GM21529 (cell line): ENCODE measurements around the gene DCAF16.

Source experiments
- ATAC-seq: cut with Tn5 transposase; IDR thresholded peaks from one replicate; pipeline ENCODE4 v1.9.1; 2021; ENCODE audit not compliant: unreplicated experiment

Gene DCAF16

DNA sequence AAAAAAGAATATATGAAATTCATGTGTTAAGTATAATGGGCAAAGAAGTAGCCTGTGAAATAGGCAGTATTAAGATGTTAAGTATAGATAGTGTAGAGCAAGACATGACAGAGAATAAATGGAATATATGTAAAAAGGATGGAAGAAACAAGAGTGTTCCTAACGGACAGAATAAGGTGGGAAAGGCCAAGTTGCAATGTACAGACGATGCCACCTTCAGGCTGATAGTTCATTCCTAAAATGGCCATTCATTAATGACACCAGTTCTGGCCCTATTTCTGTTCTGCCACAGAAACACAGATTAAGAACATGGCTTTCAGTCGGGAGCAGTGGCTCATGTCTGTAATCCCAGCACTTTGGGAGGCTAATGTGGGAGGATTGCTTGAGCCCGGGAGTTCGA lies 24.7 kb downstream of the DCAF16 start:
- ATAC-seq = no peak

DNA sequence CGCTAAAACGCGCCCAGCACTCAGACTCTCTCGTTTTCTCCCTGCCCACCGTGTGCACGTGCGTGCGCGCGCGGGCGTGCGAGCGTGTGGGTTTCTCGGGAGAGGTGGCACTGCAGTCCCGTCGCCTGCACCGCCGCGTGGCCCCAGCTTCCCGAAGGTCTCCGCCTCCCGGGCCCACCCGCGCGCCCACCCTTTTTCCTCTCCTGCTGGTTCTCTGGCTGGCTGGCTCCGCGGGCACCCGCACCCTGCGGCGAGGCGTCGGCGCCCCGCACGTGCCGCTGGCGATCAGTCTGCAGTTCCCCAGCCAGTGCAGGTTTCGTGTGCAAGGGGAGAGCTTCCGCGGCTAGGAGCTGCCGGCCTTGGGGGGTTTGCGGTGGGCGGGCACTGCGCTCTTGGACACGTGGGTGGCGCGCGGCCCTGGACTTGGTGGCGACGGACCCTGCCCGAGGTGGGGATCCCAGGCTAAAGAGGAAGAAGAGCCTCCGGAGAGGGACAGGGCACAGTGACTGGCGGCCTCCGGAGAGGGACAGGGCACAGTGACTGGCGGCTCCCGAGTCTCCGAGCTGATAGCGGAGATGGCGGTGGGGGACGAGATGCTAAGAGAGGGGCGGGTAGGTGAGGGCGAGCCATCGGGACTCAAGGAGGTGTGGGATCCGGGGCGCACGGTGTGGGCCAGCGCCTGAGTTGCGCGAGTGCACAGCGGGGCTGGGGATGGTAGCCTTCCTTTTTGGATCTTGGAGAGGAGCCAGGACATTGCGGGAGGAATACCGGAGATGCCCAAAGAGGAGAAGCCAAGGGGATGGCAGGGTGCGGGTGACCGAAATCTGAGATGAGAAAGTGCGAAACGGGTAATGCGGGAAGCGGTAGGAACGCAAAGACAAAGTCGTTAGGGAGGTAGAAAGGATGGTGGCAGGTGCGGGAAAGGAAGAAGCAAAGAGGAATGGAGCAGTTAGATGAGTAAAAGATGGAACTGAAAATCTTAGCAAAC lies 29.0 kb downstream of the DCAF16 start, which contains the start of gene FAM184B:
Gene FAM184B, minus strand, starts transcription at position 322 of the 988 bp plus-strand sequence. CDS start 322 bp downstream, outside the sequence.
- no peak for ATAC-seq

DNA sequence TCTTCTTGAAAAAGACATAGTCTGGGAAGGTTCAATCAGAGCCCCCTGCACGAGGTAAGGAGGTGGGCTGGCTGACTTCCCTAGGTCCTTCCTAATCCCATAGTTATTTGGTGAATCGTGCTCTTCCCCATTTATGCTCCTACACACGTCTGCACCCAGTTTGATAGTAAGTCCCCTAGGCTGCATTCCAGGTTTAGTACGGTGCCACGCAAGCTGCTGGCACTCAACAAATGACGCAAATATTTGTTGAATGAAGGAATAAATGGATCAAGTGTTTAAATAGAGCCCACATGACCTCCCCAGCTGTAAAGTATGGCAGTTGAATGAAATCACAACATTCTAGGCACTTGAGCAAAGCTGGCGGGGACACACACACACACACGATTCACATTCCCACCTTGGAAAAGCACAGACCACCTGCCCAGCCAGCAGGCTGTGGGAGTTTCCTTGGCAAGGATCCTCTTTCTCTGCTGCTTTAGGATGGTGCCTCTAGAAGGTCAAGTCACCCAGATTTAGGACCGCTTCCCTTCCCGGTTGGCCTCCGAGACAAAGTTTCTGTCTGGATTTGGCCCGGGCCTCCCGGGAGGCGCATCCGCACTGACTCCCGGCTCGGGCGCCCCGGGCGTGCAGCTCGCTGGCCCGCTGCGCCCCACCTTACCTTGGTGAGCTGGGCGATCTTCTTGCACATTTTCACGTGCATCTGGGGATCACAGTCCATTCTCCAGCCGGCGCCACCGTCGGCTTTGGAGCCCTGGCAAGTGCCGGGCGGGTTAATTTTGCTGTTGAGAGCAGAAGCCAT lies 29.9 kb downstream of the DCAF16 start:
- no peak for ATAC-seq

DNA sequence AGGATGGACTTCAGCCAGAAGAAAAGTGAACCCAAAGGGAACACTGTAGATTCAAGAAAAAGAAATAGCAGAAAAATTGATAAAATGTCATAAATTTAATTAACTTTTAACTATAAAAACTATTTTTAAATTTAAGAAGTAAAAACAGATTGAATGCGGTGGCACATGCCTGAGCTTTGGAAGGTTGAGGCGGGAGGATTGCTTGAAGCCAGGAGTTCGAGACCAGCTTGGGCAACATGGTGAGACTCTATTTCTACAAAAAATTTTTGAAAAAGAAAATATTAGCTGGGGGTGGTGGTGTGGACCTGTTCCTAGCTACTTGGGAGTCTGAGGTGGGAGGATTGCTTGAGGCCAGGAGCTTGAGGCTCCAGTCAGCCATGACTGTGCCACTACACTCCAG lies 32.1 kb downstream of the DCAF16 start:
- ATAC-seq = no peak

DNA sequence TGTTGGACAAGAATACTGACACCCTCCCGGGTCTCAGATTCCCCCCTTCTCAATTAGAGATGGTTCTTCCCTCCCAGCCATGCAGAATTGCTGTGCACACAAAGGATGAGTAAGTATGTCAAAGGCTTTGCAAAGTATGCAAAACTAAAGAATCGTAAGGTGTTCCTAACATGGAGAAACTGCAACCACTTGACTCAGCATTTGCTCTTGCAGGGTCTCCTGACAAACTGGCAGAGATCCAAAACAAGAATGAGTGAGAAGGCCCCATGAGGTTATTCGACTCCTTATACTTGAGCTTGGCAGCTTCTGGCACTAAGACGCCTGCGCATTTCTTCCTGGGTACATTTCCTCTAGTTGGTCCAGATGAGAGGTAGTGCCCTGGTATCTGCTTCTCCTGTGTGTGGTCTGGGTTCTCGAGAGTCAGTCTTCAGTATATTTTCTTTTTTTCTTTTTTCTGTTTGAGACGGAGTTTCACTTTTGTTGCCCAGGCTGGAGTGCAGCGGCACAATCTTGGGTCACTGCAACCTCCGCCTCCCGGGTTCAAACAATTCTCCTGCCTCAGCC lies 37.3 kb downstream of the DCAF16 start:
- no peak for ATAC-seq

DNA sequence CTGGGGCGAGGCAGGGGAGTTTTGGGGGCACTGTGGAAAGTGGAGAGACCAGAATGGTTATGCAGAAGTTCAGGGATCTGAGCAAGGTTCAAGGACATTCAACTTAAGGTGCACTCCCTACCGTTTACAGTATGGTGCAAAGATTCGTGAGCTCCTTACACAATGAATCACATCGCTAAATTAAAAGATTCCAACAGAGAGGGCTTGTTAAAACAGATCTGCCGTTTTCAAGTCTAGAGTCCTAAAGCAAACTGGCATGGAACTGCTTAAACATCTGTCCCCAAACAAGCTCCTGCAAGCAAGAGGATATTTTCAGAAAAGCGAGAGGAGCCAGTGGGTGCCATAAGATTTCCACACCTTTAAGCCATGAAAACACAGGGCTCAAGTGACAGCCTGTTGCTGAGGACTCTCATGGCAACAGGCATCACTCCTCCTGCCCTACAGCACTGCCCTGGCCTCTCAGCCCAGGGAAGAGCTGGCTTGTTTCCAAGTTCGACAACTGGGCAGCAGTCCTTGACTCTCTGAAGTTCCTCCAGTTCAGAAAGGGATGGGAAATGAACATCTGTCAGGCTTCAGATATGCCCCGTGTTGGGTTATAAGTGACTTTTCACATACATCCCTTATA lies 39.2 kb downstream of the DCAF16 start:
- ATAC-seq = no peak

DNA sequence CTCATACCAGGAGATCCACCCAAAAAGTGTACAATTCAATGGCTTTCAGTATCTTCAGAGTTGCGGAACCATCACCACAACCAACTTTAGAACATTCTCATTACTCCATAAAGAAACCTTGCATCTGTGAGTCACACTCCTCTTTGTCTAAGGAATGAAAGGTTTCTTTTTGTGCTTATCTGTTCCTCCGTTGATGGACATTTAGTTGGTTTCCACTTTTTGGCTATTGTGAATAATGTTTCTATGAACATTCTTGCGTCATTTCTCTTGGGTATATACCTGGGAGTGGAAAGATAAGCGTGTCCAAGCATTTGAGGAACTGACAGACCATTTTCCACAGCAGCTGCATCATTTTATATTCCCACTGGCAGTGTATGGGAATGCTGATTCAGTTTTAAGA lies 39.7 kb downstream of the DCAF16 start:
- no peak for ATAC-seq

DNA sequence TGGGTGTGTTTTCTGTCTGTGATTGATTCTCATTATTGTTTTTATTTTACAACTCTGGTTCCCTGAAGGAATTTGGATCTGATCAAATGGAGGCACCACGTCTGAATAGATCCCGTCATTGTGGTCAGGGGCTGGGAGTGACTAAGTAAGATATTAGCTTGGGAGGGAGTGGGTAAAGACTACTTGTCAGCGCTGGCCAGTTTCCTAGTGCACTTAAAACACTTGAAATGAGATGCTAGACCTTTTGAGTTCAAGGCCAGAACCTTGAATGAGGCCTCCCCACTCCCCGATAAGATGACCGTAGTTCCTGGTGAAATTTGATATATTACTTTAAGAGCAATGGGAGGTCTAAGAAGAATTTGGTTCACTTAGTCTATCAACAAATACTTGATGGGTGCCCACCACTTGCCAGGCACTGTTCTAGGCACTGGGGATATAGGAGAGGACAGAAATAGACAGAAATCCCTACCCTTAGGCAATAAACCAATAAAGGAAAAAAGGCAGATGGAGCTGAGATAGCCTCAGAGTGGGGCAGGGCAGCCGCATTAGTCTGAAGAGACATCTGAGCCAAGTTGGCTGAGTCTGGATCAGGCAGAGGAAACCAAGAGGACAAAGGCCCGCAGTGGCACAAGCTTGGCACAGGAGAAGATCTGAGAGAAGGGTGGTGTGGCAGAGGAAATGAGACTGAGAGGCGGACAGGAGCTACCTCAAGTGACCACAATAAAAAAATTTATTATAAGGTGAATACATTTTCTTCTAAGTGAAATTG lies 41.0 kb downstream of the DCAF16 start:
- ATAC-seq = no peak

DNA sequence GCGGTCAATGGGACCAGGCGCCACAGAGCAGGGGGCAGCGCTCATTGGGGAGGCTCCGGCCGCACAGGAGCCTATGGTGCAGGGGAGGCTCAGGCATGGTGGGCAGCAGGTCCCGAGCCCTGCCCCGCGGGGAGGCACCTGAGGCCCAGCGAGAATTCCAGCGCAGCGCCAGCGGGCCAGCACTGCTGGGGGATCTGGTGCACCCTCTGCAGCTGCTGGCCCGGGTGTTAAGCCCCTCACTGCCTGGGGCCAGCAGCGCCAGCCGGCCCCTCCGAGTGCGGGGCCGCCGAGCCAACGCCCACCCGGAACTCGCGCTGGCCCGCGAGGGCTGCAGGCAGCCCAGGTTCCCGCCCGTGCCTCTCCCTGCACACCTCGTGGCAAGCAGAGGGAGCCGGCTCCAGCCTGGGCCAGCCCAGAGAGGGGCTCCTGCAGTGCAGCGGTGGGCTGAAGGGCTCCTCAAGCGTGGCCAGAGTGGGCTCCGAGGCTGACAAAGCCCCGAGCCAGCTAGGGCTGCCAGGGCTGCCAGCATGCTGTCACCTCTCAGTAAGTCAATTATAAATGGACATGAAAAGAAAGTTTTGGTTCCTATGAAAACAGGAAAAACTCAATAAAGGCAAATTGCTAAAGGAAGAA lies 43.6 kb downstream of the DCAF16 start:
- no peak for ATAC-seq

DNA sequence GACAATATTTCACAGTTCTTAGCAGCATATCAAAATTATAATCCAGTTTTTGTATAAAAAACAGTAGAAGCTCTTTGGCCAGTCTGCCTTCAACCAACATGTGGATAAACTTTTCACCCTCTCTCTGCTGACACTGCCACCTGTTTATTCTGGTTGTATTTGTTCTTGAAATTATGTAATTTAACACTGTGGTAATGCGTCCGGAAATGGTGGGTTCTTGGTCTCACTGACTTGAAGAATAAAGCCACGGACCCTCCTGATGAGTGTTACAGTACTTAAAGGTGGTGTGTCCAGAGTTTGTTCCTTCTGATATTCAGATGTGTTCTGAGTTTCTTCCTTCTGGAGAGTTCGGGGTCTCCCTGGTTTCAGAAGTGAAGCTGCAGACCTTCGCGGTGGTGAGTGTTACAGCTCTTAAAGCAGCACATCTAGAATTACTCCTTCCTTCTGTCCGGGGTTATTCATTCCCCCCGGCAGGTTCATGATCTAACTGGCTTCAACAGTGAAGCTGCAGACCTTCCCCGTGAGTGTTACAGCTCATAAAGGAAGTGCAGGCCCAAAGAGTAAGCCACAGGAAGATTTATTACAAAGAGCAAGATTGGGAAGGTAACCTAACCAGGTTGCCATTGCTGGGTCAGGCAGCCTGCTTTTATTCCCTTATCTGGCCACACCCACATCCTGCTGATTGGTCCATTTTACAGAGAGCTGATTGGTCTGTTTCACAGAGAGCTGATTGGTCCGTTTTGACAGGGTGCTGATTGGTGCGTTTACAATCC lies 44.9 kb downstream of the DCAF16 start:
- no peak for ATAC-seq

DNA sequence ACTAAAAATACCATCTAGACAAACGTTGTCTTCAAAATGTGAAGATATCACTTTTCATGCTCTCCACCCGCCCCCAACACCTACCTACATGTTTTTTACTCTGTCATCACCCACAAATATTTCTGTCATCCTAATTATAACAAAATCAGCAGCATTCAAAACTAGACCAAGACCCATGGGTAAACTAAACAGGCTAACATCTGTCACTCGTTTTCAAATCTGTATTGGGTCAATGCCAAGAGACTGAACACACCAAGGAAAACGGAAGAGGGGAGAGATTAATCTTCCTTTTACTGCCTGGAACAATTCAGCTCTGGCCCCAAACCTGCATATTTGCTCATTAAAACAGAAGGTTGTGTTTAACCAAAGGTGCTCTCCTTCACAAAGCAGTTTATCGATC lies 46.6 kb downstream of the DCAF16 start:
- no peak for ATAC-seq

DNA sequence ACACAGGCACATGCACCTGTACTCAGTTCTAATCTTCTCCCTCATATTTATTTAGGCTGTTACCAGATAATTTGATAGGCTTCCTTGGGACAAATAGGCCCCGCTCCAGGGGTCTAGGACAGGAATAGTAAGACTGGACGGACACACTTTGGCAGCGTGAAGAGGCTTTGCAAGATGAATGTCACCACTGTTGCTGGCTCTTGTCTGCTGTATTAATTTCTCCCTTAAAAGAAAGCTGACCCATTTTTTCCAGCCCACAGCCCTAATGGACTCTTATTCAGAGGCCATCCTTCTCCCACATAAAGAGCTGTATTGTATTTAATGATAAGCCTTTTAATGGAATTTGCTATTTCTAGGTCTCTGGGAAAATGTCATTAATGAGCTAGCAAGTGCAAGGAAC lies 47.1 kb downstream of the DCAF16 start:
- ATAC-seq = no peak

DNA sequence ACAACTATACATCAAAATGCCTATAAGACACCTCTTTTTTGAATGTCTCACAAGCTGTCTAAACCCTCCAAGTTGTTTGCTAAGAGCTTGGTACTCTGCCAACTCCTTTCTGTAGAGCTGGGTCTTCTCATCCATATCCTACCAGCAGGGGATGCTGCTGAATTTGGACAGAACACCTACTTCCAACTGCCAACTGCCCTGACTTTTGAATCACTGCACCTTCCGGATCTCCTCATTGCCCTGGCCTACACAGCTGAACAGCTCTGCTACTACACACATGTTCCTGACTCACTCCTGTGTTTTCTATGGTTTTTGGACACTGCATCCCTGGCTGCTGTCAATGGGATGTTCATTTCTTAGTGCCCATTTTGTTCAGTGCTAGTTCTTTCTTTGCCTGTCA lies 47.8 kb downstream of the DCAF16 start:
- ATAC-seq = no peak

DNA sequence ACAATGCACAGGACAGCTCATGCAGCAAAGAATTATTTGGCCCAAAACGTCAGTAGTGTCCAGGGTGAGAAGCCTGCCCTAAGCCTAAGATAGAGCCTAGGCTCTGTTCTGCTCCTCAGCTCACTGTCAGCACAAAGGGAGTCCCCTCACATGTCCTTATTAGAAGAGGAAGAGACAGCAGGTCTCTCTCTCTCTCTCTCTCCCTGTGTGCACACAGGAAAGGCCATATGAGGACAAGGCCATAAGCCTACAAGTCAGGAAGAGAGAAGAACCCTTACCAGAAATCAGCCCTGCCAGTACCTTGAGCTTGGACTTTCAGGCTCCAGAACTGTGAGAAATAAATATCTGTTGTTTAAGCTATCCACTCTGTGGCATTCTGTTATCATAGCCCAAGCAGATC lies 49.5 kb downstream of the DCAF16 start:
- no peak for ATAC-seq

DNA sequence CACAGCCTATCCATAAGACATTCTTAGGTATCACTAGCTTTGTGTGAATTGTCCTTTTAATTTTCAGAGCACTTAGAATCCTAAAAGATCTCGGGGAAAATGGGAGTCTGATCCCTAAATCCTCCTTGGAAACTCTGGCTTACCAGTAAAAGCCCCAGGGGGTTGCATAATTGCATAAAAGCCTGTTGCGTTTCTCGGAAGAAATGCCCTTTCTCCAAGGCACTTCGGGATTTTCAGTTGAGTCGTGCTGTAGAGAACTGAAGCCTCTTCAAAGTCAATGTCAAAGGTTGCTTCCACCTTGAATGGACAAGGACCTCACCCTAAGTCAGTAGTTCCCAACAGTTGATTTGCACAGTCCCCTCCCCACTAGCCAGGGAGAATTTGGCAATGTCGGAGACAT lies 49.9 kb downstream of the DCAF16 start:
- no peak for ATAC-seq

DNA sequence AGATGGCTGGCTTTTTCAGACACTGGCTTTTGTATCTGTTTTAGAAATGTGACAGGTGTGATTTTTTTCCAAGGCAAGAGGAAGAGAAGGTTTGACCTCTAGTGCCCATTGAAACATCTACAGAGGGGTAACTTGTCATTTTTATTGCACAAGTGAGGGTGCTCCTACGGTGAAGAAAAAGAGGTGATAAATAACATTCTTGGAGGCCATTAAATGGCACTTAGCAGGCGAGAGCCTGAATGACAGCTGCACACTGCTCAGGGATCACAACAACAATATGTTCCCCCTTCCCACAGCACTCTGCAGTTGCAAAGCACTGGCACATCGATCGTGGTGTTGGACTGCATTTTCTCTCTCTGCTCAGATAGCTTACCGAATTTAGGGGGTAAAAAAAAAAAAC lies 52.1 kb downstream of the DCAF16 start:
- ATAC-seq = no peak

DNA sequence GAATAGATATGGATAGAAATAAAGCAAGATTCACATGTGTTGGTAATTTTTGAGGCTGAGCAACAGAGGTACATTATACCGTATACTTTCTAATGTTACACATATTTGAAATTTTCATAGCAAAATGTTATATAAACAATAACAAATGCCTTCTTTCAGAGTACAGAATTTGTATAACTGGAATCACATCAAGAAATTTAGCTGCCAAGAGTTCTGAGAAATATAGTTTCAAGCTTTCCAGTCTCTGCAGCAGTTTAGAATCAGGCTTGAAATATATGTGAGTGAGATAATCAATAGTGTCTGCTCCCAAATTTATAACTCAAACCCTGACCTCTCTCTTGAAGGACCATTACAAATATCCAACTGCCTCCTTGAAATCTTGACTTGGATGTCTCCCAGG lies 52.9 kb downstream of the DCAF16 start:
- ATAC-seq = no peak

DNA sequence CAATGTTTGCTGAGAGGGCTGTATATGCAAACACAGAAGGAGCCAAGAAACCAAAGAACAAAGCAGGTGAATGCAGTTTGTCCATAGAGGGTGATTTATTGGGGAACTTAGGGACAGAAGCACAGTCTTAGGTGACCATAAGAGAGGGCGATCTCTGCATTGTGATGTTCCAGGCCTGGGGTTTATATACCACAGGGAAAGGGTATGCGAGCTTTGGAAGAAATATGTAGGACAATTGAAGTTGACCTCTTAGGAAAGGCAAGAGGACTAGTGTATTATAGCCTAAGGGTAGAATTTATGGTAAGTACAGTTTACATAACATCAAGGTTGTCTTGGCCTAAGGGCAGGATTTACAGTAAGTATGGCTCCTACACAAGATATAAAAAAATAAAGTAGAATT lies 56.9 kb downstream of the DCAF16 start:
- no peak for ATAC-seq
